Skin epidermis (tissue), 12 donors: ENCODE results near the gene NLRP9.

Experiments
- H3K27ac ChIP-seq, 21 experiments: fragments of 200-600 bp; sonication (generic) in 11 of 21; one replicate each; pipeline ENCODE4 v1.5.0; 2020; ENCODE audit warnings: mild to moderate bottlenecking in 3 of 21, inconsistent platforms in 2 of 21, moderate library complexity in 2 of 21
- H3K4me3 ChIP-seq, 7 experiments: fragments of 200-600 bp; sonication (generic) in 2 of 7; one replicate each; pipeline ENCODE4 v1.5.0; 2020; ENCODE audit warnings: inconsistent platforms in 2 of 7, mild to moderate bottlenecking in 2 of 7, moderate library complexity in 1 of 7

Gene NLRP9

DNA sequence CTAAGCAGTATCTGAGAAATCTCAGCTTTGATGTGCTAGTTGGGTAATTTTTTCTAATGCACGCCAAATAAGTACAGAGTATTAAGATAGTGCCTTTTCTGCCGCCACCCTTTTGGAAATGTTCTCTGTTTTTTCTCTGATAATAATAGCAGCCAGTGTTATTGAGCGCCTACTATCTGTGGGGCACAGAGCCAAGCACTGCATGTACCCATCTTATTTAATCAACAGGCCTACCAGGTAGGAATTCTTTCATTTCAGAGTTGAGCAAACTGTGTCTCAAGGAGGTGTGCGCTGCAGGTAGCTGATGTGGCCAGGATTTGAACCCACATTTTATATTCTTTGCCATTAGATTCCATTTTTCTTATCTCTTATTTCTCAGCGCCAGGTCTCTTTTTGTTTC is 61.8 kb downstream of the NLRP9 start:
- peak overlapping the region in 5 of 7 experiments; percentile 76 to 98 (median 93) for H3K4me3 ChIP-seq

DNA sequence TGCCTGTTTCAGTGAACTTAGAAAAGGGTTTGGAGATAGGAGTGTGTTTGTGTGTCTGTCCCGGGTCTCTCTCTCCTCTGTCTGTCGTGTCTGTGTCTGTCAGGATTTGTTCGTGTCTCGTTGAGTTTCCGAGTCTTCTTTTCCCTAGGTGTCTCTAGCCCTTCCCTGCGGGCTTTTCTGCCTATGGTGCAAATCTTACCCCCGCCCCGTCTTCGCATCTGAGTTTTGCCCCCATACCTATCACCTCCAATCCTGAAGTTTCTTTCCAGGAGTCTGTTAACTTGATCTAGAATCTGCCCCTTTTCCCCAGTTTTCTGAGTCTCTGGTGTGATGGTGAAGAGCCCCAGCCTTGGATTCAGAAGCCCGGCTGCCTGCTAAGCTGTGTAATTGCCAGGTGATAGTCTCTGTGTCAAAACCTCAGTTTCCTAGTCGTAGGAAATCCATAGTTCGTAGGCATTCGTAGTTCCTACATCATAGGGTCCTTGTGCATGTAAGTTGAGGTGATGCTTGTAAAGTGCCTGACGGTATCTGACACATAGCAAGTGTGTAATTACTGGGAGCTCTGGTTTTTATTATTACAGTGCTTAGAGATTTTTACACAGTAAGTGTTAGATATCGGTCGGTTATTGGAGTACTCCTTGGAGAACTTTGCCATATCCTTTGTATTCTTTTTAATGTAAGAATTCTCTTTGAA is 62.4 kb downstream of the NLRP9 start:
- H3K27ac ChIP-seq = peak overlapping the region; percentile 81 to 97 (median 91)
- H3K4me3 ChIP-seq = peak overlapping the region; percentile 60 to 99 (median 93)

More for the DNA sequence above, 61.8 kb downstream of the NLRP9 start:
- H3K27ac ChIP-seq = peak overlapping the region in 6 of 21 experiments; percentile 35 to 97 (median 86)

DNA sequence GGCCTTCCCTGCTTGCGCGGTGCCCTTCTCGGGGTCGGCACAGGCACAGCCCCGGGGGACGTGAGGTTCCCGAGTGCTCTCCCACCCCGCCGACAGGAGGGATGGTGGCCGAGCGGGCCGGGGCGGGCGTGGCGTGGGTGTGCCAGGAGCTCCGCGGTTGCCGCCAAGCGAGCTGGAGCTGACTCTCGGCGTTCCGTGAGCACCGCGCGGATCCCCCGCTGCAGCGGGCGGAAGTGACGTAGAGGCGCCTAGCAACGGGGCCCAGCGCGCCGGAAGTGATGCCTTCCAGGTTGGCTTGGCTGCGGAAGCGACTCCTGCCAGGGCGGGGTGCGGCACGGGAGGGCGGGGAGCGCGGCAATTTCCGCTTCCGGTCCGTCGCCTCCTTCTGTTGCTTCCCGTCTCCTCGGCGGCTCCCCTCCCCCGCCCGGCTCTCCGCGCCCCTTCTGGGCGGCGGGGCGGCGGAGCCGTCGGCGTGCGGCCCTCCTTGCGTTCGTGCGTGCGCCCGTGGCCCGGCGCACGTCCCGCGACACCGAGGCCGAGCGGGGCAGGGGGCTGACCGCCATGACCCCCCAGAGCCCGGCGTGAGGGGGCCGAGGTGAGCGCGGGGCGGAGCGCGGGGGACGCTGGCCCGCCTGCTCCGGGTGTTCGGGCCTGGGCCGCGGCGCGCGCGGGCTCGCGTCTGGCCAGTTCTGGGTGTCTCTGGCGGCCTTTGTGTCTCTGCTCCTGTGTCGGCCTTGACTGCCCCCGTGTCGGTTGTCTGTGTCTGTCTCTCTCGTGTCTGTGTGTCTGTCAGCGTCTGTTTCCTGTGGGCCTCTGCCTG is 63.2 kb downstream of the NLRP9 start, which contains the start of gene EPN1:
Gene EPN1 (plus strand): TSS at position 386 of the 820 bp plus-strand sequence. CDS start 3,402 bp downstream, outside the sequence.
- Histone ChIP-seq H3K4me3 (peak within 1 kb of the TSS; percentile 60 to 99 (median 93)), H3K27ac (peak within 1 kb of the TSS; percentile 81 to 97 (median 91))

DNA sequence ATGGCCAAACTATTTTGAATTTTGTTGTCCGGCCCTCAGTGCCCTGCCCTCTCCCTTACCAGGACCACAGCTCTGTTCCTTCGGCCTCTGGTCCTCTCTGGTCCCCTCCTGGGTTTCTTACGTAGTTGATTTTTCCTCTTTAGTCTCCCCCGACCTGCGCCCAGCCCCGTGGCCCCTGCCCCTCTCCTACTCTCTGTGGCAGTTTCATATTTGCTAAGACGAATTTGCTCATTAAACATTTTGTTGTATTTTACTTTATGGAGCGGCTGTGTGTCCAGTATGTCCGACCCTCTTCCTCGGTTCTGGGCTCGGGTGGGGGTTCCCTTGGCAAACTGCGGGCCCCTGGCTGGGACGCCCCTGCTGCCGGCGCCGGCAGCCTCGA is 63.8 kb downstream of the NLRP9 start:
- H3K4me3 ChIP-seq = peak overlapping the region; percentile 60 to 99 (median 93)
- peak overlapping the region in 20 of 21 experiments; percentile 7 to 97 (median 92) for H3K27ac ChIP-seq

DNA sequence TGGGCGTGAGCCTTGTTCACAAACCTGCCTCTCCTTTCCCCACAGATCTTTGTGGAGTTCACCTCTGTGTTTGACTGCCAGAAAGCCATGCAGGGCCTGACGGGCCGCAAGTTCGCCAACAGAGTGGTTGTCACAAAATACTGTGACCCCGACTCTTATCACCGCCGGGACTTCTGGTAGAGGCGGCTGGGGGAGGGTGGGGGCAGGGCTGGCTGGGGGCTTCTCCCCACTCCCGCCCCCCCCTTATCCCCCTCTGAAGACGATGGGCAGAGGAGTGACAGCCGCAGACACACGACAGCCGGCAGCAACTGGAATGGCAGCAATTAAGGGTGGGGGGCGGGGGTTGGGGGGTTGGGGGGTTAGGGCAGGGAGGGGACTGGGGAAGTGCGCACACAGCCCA is 64.3 kb downstream of the NLRP9 start:
- peak overlapping the region in 7 of 21 experiments; percentile 86 to 96 (median 89) for H3K27ac ChIP-seq

DNA sequence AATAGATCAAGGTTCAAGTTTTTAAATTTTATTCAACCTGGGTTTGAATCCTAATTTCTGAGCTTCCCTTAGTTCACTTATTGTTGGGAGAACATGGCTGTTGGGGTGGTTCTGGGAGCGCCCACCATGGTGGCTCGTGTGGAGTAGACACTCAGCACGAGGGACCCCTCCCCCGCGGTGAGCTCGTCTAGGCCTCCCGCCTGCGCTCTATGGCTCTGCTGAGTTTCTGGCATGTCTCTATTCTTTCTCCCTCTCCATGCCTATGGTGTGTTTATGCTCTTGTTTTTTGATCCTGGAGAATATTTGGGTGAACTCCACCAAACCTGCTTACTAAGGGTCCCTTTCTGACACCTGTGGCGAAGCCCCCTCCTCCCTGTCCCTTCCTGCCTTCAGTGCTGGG is 64.7 kb downstream of the NLRP9 start:
- peak overlapping the region in 1 of 21 experiments; percentile 5 for H3K27ac ChIP-seq
- H3K4me3 ChIP-seq = no peak overlapping the region

More for the DNA sequence above, 64.3 kb downstream of the NLRP9 start:
- no peak overlapping the region for H3K4me3 ChIP-seq

DNA sequence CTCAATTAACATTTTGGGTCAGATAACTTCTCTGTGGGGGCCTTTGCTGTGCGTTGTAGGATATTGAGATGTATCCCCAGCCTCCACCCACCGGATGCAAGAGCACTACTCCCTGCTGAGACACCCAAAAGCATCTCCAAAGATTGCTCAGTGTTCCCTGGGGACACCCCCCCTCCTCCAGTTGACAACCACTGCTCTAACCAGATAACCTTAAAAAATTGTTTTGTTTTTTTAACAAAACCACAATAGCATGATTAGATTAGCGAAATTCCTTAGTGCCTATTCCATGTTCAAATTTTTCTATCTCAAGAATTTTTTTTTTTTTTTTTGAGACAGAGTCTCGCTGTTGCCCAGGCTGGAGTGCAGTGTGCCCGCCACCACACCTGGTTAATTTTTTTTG is 65.8 kb downstream of the NLRP9 start:
- Histone ChIP-seq H3K27ac (no peak overlapping the region), H3K4me3 (no peak overlapping the region)

DNA sequence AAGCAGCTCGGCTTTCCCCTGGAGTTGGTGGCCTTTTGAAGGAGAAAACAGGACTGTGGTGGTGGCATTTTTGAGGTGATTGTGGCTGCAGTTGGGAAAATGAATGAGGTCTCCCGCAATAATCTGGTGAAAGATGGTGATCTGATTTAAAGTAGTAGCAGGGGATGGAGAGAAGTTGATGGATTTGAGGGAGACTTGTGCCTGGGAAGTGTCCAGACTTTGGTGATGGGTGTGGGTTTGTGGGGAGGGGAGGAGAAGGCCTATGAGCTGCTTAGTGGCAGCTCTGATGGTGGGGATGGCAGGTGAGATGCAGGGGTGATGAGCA is 67.2 kb downstream of the NLRP9 start:
- H3K4me3 ChIP-seq = no peak overlapping the region
- H3K27ac ChIP-seq = no peak overlapping the region

DNA sequence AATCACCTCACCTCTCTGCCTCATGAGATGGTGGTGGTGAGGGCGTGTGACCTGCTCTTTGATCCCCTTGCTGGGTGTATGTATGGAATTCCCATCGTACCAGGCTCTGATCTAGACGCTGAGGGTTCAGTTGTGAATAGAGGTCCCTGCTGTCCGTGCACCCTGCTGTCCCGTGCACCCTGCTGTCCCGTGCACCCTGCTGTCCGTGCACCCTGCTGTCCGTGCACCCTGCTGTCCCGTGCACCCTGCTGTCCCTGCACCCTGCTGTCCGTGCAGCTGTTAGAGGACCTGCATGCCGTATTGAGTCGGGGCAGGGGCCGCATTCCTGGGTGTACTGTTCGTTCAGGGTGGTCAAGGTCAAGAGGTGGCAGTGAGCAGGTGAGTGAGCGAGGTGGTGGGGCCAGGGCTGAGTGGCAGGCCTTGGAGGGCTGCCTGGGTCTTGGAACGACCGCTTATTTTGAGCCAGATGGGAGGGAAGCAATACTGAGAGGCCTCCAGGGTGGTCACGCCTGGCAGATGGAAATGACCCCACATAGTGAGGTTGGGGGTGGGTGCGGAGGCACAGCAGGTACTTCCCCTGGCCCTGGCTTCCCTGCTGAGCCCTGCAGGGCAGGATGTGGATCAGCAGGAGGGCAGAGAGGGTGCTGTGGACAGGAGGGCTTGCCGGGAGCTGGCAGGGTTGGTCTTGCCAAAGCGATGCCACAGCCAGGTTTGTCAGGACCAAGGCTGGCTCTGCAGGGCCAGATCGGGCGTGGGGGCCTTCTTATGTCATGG is 67.7 kb downstream of the NLRP9 start:
- no peak overlapping the region for H3K27ac ChIP-seq

DNA sequence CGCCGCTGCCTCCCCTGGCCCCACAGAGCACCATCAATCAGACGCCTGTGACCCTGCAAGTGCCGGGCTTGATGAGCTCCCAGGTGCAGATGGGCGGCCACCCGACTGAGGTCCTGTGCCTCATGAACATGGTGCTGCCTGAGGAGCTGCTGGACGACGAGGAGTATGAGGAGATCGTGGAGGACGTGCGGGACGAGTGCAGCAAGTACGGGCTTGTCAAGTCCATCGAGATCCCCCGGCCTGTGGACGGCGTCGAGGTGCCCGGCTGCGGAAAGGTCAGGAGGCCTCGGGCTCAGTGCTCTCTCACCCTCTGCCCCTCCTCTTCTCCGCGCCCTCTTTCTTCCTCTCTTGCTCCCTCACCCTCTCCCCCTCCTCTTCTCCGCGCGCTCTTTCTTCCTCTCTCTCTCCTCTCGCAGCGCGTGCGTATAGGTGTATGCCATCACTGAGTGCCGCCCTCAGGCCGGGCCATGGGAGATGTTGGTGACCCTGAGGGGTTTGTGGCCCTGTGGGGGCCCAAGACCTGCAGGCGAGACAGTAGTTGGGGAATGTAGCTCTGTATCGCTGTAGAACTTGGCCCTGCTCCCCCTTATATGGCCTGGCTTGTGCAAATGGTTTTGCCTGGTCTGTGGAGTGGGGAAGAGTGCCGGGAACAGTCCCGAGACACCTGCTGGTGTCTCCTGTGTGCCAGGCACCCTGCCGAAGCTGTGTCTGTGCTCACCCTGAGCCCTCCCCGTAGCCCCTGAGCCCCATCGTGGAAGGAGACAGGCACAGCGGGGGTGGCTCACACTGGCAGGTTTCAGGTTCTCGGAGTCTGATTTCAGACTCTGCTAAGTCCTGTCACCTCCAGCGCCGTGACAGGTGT is 68.6 kb downstream of the NLRP9 start:
- H3K4me3 ChIP-seq = no peak overlapping the region
- H3K27ac ChIP-seq = no peak overlapping the region

More for the DNA sequence above, 67.7 kb downstream of the NLRP9 start:
- H3K4me3 ChIP-seq = no peak overlapping the region

DNA sequence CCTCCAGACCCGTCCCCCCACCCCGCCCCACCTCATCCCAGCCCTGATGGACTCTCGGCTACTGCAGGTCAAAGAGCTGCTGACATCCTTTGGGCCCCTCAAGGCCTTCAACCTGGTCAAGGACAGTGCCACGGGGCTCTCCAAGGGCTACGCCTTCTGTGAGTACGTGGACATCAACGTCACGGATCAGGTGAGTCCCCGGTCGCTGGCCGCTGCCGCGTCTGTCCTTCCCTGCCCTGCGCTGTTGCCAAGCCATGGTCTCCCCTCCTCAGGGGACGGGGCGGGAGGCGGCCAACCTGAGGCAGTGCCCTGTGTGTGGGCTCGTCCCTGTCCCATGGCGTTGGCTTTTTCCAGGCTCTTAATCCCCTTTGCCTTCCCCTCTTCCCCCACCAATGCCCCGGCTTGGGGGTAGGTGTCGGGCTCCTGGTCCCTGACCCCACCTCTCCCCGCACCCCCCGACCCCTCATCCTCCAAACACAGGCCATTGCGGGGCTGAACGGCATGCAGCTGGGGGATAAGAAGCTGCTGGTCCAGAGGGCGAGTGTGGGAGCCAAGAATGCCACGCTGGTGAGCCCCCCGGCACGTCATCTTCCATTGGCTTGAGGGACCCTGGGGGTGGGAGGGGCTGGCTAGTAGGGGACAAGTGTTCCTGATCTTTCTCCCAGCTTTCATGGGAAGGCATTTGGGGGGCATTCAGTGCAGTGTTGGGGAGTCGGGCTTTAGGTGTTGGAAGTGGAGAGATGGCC is 69.4 kb downstream of the NLRP9 start:
- no peak overlapping the region for H3K4me3 ChIP-seq
- no peak overlapping the region for H3K27ac ChIP-seq

DNA sequence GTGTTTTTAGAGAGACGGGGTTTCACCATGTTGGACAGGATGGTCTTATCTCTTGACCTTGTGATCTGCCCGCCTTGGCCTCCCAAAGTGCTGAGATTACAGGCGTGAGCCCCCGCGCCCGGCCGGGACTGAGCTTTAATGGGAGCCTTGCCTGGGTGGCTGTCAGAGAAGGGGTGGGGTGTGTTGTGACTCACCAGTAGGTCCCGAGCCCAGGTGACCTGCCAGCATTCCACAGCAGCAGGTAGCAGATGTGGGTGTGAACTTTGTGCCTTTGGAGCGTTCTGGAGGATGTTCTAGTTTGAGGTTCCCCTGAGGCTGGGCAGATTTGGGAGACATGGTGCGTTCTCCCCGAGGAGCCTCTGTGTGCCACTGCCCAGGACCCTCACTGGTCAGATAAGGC is 70.2 kb downstream of the NLRP9 start:
- Histone ChIP-seq H3K27ac (peak overlapping the region in 2 of 21 experiments; percentile 0 to 3), H3K4me3 (no peak overlapping the region)

DNA sequence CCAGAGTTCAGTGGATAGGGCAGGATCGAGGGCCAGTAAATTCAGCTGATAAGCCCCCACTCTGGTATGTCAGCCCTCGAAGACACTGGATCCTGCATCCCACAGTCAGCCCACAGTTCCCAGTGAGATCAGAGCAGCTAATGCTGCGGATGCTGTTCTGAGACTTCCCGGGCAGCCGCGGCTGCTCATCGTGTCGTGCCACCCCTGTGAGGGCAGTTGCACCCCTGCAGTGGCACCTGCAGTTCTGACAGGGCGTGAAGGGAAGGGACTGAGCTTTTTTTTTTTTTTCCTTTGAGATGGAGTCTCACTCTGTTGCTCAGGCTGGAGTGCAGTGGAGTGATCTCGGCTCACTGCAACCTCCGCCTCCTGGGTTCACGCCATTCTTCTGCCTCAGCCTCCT is 70.7 kb downstream of the NLRP9 start:
- peak overlapping the region in 2 of 21 experiments; percentile 3 to 34 for H3K27ac ChIP-seq
- H3K4me3 ChIP-seq = no peak overlapping the region

DNA sequence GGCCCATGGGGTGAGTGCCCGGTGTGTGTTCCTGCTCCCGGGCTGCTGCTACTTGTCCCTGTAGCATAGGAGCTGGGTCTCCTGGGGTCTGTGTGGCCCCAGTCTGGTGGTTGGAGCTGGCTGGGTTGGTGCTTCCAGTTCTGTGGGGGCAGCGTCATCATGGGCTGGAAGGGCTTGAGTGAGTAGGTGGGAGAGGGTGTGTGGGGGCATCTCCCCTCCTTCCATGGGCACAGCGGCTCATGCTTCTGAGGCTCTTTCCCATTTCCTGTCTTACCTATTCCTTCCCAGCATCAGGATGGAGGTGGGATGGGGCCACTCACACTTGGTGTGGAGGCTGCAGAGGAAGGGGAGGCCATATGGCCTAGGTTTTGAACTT is 71.2 kb downstream of the NLRP9 start:
- Histone ChIP-seq H3K27ac (peak overlapping the region in 1 of 21 experiments; percentile 34), H3K4me3 (no peak overlapping the region)

DNA sequence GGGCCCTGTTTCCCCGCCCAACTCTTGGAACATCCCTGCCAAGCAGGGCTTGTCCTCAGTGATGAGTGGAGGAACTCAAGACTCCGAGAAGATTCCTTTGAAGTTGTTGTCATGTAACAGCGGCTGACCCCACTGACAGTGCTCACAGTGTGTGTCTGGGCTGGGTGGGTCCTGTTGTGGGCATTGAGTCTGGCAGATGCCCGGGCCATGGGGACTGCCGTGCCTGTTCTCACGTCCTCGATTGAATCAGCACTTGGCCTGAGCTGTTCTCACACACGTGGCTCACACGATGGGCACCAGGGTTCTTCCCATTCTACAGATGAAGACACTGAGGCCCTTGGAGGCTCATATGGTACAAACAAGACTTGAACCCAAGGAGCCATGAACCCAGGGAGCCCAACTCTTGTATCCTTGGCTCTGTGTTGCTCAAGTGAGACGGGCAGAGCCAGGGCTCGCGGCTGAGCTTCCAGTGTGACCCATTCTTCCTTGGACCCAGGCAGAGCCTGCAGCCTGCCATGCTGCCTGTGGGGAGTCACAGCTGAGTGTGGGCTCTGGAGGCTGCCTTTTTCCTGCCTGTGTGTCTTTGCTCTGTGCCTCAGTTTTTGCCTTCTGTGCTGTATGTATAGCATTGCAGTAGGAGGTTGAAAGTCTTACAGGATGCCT is 71.7 kb downstream of the NLRP9 start:
- Histone ChIP-seq H3K4me3 (no peak overlapping the region), H3K27ac (no peak overlapping the region)

DNA sequence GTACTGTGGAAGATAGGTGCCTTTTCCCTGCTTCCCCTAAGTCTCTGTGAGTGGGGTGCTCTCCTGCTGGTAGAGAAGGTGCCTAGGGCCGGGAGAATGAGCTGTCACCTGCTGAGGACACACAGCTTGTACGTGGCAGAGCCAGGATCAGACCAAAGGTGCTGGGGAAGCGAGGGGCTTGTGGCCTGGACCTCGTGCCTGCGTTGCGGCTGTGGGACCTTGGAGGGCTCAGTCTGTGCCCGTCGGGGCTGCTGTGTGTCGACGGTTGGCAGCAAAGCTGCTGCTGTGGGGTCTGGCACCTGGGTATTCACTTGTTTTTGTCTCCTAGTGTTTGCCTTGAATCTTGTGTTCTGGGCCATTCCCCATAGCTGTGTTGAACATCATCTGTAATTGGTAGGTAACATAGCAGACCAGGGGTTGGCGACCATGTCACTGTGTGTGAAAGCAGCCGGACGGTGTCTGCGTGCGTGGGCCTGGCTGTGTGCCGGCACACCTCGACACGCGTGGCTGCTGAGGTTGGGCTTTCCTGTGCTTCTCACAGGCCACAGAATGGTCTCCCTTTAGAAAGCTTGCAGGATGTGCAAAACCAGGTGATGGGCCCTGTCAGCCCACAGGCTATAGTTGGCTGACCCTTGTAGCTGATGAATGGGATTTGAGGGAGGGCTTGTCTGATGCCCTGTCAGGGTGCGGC is 74.2 kb downstream of the NLRP9 start:
- H3K27ac ChIP-seq = no peak overlapping the region
- H3K4me3 ChIP-seq = no peak overlapping the region

DNA sequence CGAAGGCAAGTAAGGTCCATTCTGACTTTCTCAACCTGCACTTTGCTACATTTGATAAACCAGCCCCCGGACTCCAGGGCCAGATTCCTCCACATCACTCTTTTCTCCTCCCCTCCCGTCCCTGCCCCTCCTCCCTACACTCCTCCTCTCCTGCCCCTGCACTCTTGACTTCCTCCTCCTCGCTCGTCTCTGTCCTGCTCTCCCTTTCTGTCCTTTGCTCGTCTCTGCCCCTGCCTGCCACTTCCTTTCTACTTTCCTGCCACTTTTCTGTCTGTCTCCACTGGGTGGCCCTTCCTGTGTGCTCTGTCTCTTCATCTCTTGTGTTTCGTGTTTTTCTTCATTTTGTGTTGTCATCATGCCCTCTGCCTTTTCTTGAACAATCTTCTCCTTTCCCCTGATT is 76.4 kb downstream of the NLRP9 start:
- Histone ChIP-seq H3K27ac (no peak overlapping the region), H3K4me3 (no peak overlapping the region)

DNA sequence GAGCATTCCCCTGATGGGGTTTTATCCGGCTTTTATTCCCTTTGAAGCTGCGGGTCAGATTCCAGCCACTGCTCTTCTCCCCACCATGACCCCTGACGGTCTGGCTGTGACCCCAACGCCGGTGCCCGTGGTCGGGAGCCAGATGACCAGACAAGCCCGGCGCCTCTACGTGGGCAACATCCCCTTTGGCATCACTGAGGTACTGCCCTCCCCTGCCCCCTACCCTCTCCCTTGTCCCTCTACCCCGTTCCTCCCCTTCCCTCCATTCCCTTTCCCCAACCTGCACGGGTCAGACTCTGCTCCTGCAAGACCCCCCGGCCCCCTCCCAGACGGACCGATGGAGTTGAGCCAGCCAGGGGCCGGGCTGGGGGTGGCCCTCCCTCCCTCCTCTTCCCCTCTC is 77.2 kb downstream of the NLRP9 start:
- Histone ChIP-seq H3K4me3 (no peak overlapping the region), H3K27ac (no peak overlapping the region)
